NCI-H2227 treated with DMSO at 0.1 percent for 48 hours (cell line): Measurements from ENCODE around the gene ANTXR2.

Experiments used
- DNase-seq: peaks from one replicate; lab custom pipeline; 2025; lab: John Stamatoyannopoulos, UW

Gene ANTXR2

DNA sequence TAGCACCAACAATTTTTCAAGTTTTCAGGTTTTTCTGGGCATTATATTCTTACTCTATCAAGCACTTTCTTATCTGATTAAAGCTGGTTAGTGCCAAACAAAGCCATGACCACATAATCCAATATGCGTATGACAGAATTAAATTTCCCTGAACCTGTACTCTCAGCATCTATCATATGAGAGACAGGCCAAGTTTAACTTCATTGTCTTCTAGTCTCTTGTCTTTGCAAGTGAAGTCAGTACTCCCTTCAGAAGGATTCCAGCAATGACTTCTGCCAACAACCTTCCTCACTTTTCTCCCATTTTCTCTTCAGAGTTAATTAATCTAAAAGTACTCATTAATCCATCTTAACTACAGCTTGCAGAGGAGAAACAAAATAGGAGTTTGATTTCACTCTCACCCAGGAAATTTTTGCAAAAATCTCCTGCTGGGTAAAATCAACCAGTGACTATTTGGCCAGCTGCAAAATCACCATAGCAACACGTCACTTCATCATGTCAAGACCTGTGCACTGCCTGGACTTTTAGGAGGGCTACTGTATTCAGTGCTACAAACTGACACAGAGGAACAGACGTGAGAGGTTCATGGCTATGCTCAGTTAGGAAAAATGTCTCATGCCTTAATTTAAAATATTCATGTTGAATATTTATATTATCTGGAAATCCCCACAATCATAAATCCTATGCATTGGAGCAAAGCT lies 208.4 kb downstream of the ANTXR2 start:
- DNase-seq, result no peak

DNA sequence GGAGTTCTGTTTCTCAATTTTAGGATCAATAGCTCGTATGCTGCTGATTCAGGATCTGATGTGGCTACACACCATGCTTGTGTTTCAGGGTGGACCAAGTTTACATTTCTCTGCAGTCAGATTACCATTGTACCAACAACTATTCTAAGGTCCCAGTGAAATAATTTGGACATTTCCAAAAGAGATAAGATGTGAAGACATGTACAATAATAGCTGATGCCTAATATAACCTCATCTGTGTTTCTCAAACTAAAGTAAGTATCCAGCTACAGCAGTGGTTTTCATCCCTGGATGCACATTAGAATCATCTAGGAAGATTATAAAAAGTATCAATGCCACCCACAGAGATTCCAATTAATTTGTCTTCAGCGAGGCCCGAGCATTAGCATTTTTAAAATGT lies 209.7 kb downstream of the ANTXR2 start:
- DNase-seq, result no peak

GRCh38 chr4:79862821-79863220 lies 210.2 kb downstream of the ANTXR2 start:
- no peak for DNase-seq

DNA sequence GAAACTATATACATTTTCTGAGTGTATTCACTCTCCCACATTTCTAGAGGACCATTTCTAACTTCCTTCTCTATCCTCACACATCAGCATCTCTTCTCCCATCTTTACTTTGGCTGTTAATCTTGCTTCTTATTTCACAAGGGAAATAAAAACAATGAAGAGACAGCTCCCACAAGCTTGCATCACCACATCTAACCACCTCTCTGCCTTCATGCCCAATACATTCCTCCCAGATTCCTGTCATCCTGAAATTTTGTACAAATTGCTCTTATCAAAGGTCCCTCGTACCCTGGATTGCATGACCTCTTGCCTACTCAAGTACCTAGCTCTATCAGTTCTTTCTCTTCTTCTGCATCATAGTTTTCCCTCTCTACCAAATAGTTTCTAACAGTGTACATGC lies 215.2 kb downstream of the ANTXR2 start:
- no peak for DNase-seq

GRCh38 chr4:79856196-79856595 lies 216.8 kb downstream of the ANTXR2 start:
- no peak for DNase-seq

DNA sequence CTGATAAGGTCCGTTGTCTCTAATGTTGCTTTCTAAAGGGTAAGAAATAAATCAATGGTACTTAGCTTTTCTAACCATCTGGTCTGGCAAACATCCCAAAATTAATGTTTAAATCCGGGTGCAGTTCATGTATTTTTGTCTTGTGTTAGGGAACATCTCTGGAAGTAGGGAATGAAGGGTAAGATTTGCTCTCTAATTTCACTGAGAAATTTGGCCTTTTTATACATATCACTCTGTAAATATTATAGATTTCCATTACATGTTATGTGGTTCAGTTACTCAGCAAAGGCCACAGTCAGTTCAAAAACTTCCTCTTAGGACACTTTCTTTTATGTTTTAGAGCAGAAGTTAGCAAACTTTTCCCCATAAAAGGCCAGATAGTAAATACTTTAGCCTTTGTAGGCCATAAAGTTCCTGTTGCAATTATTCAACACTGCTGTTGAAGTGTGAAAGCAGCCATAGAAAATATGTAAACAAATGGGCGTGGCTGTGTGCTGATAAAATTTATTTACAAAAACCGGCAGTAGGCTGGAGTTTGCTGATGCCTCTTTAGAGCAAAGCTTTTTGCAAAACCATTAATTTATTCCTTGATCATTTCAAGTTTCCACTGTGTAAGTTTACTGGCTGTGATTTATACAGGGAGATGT lies 218.1 kb downstream of the ANTXR2 start:
- no peak for DNase-seq

DNA sequence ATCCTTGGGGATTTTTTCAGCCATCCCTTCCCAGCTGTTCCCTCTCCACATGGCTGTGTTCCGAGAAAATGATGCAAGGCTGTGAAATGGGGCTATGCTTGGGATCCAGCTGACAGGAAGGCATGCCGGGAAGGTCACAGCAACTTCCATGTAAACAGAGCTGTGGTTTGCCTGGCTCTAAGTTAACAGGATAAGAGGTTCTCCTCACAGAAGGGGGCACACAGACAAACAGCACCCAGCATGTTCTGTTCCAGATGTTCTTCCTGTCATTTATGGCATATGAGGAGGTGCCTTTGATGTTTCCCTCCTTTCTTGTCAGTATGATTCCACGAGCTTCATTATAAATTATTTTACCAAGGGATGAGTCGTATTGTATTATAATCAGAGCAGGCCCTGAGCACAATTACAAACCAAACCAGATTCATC lies 220.7 kb downstream of the ANTXR2 start:
- DNase-seq, result no peak

DNA sequence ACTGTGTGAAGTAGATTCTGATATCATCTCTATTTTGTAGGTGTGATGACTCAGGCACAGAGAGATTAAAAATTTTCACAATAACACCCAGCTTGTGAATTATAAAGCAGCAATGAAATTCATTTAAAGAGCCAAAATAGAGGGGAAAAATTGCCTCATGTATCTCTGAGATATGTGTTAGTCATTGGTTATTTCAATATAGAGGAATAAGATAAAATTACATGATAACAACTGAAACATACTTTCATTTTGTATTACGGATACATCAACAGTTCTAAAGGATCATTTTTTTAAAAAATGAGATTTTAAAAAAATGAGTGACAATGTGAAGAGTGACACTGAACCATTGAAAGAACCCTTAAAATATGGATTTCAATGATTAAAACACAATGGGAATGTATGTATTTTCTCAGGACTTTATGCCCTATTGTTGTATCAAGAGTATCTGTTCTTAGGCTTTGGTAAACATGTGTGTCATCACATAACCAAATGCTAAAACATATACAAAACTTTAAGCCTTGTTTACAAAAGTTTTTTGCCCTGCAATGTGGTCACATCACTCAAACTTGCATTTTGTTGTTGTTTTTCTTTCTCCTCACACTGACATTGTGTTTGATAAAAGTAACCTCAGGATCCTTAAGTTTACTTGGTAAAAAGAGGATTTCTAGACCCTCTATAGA lies 221.3 kb downstream of the ANTXR2 start:
- DNase-seq, result no peak
